OCI-LY1 (cell line): ENCODE results near the gene KPNA5.

ENCODE experiments used
- H2AFZ ChIP-seq: fragments of 200-600 bp; sonication (generic), shearing (Covaris generic); 2 replicates; pipeline ENCODE4 v1.6.0; 2014; ENCODE audit warnings: antibody characterized with exemption, mild to moderate bottlenecking, low read length
- H3F3A ChIP-seq: fragments of 200-600 bp; sonication (generic), shearing (Covaris generic); 2 replicates; pipeline ENCODE4 v1.6.0; 2014; ENCODE audit warnings: mild to moderate bottlenecking, antibody characterized with exemption, low read length, moderate library complexity; ENCODE audit not compliant: insufficient read depth
- H3K27ac ChIP-seq: fragments of 200-600 bp; sonication (generic); 2 replicates; pipeline ENCODE4 v1.5.1; 2014; ENCODE audit warnings: low read length, mixed run types, mild to moderate bottlenecking, low read depth; ENCODE audit not compliant: poor library complexity, severe bottlenecking
- H3K27me3 ChIP-seq: fragments of 200-600 bp; sonication (generic); 2 replicates; pipeline ENCODE4 v1.6.0; 2014; ENCODE audit warnings: antibody characterized with exemption, mild to moderate bottlenecking, low read length, moderate library complexity; ENCODE audit not compliant: insufficient read depth
- H3K36me3 ChIP-seq: fragments of 200-600 bp; sonication (generic); 2 replicates; pipeline ENCODE4 v1.6.1; 2014; ENCODE audit warnings: mild to moderate bottlenecking, antibody characterized with exemption, low read length, moderate library complexity, mixed read lengths; ENCODE audit not compliant: insufficient read depth
- H3K4me1 ChIP-seq: fragments of 200-600 bp; sonication (generic); 2 replicates; pipeline ENCODE4 v1.5.1; 2014; ENCODE audit warnings: mild to moderate bottlenecking, low read length, moderate library complexity; ENCODE audit not compliant: insufficient read depth, severe bottlenecking
- H3K4me2 ChIP-seq: fragments of 200-600 bp; sonication (generic), shearing (Covaris generic); 2 replicates; pipeline ENCODE4 v1.6.1; 2014; ENCODE audit warnings: low read length
- H3K4me3 ChIP-seq: fragments of 200-600 bp; sonication (generic); 2 replicates; pipeline ENCODE4 v1.5.1; 2014; ENCODE audit warnings: low read length, low read depth, mild to moderate bottlenecking, mixed read lengths; ENCODE audit not compliant: poor library complexity, severe bottlenecking
- H3K79me2 ChIP-seq: fragments of 200-600 bp; shearing (Covaris generic); 2 replicates; pipeline ENCODE4 v1.6.1; 2016; ENCODE audit warnings: mixed run types, low read length, mixed read lengths; ENCODE audit not compliant: insufficient read depth
- H3K9ac ChIP-seq: fragments of 200-600 bp; sonication (generic), shearing (Covaris generic); 2 replicates; pipeline ENCODE4 v1.6.1; 2014; ENCODE audit warnings: mild to moderate bottlenecking, low read length, mixed read lengths
- H3K9me2 ChIP-seq: fragments of 200-600 bp; sonication (generic), shearing (Covaris generic); 2 replicates; pipeline ENCODE4 v1.6.1; 2014; ENCODE audit warnings: low read depth, mild to moderate bottlenecking, low read length, mixed read lengths
- H3K9me3 ChIP-seq: fragments of 200-600 bp; shearing (Covaris generic); 2 replicates; pipeline ENCODE4 v1.6.1; 2014; ENCODE audit warnings: low read length, mixed read lengths
- H4K20me1 ChIP-seq: fragments of 200-600 bp; sonication (generic), shearing (Covaris generic); 2 replicates; pipeline ENCODE4 v1.6.0; 2016; ENCODE audit warnings: mild to moderate bottlenecking, low read length; ENCODE audit not compliant: insufficient read depth
- EZH2 ChIP-seq: fragments of 200-600 bp; sonication (generic), shearing (Covaris generic); IDR thresholded peaks from 2 replicates; pipeline ENCODE4 v1.8.0; 2017; ENCODE audit warnings: borderline replicate concordance, mixed run types, mild to moderate bottlenecking, antibody characterized with exemption, low read length, moderate library complexity, mixed read lengths
- TF ChIP-seq, protein P1 (sequence below): fragments of 200-600 bp; sonication (generic), shearing (Covaris generic); IDR thresholded peaks from 2 replicates; pipeline ENCODE4 v1.5.1; 2017; ENCODE audit warnings: mild to moderate bottlenecking, antibody characterized with exemption, low read length, moderate library complexity, mixed read lengths

The KPNA5 gene

GRCh38 chr6:116764961-116765841 lies 84.2 kb downstream of the KPNA5 start, which contains the start of gene FAM162B:
Gene FAM162B, minus strand, starts transcription at chr6:116765719. Its CDS starts 143 bp downstream, at chr6:116765576.
- Histone ChIP-seq H3K27ac (no peak within 1 kb of the TSS), H3K79me2 (no peaks in the 10 kb centered on the region), H3K27me3 (no peaks in the 10 kb centered on the region), H4K20me1 (no peaks in the 10 kb centered on the region), H3K9me3 (no peaks in the 10 kb centered on the region), H3F3A (no peaks in the 10 kb centered on the region), H3K9me2 (no peaks in the 10 kb centered on the region), H3K9ac (no peak within 1 kb of the TSS), H2AFZ (no peak within 1 kb of the TSS), H3K4me3 (no peak within 1 kb of the TSS), H3K4me2 (no peak within 1 kb of the TSS), H3K36me3 (no peaks in the 10 kb centered on the region), H3K4me1 (no peaks in the 10 kb centered on the region)
- TF ChIP-seq, protein P1, sequence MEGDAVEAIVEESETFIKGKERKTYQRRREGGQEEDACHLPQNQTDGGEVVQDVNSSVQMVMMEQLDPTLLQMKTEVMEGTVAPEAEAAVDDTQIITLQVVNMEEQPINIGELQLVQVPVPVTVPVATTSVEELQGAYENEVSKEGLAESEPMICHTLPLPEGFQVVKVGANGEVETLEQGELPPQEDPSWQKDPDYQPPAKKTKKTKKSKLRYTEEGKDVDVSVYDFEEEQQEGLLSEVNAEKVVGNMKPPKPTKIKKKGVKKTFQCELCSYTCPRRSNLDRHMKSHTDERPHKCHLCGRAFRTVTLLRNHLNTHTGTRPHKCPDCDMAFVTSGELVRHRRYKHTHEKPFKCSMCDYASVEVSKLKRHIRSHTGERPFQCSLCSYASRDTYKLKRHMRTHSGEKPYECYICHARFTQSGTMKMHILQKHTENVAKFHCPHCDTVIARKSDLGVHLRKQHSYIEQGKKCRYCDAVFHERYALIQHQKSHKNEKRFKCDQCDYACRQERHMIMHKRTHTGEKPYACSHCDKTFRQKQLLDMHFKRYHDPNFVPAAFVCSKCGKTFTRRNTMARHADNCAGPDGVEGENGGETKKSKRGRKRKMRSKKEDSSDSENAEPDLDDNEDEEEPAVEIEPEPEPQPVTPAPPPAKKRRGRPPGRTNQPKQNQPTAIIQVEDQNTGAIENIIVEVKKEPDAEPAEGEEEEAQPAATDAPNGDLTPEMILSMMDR = no peak
- no peak for TF ChIP-seq EZH2

DNA sequence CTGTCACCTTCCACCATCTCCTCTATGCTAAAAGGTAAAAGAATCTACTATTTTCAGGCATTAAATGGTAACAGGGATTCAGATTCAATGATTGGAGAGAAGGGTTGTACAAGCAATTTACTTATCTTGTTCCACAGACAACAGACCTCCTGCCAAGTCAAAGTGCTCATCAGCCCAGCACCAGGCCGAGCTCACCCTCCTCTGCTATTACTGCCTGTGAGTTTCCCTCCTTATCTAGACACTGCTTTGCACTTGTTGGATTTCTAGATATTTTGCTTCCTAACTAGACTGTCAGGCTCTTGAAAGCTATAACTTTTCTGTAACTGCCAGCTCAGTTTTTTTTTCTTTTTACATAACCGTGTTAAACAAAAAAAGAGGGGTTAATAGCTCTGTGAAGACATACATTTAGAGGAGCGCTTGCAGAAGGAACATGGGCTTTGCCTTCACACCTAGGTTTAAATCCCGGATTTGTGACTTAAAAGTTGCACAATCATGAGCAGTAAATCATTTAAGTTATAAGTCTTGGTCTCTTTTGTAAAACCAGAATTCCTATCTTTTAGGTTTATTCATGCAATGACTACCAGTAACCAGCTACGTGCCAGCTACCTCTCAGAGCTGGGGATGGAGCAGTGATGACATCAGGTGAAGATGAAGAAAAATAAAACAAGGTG lies 85.6 kb downstream of the KPNA5 start:
- no peaks in the 10 kb centered on the region for H3K9me2 ChIP-seq
- no peak overlapping the region for H2AFZ ChIP-seq
- no peak for TF ChIP-seq EZH2
- TF ChIP-seq, protein P1 = no peak
- no peaks in the 10 kb centered on the region for H3K27me3 ChIP-seq
- H4K20me1 ChIP-seq = no peaks in the 10 kb centered on the region
- H3F3A ChIP-seq = no peaks in the 10 kb centered on the region
- H3K9ac ChIP-seq = no peak overlapping the region
- no peaks in the 10 kb centered on the region for H3K36me3 ChIP-seq
- no peaks in the 10 kb centered on the region for H3K9me3 ChIP-seq
- no peak overlapping the region for H3K4me2 ChIP-seq
- H3K79me2 ChIP-seq = no peaks in the 10 kb centered on the region
- no peaks in the 10 kb centered on the region for H3K4me1 ChIP-seq
- H3K4me3 ChIP-seq = no peak overlapping the region
- H3K27ac ChIP-seq = no peak overlapping the region

DNA sequence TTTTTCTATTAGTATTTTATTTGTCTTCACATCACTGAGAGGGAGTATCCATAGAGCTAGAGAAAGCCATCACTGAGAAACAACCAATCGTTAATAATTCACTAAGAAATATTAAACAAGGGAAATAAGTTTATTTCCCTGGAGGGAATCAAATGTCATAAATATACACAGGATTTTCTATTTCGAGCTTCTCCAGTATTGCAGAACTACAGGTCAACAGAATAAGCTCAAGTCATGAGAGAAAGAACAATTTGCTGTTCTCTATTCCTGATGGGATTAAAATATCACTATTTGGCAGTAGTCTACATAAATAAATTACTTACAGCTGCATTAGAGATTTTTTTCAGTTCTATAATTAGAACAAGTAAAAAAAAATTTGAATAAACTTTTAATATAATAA lies 86.7 kb downstream of the KPNA5 start:
- Histone ChIP-seq H3K4me1 (no peaks in the 10 kb centered on the region), H2AFZ (no peak overlapping the region), H3K27ac (no peak overlapping the region), H3K4me3 (no peak overlapping the region), H3K79me2 (no peaks in the 10 kb centered on the region), H3K9me2 (no peaks in the 10 kb centered on the region), H3K27me3 (no peaks in the 10 kb centered on the region), H3K36me3 (no peaks in the 10 kb centered on the region), H3F3A (no peaks in the 10 kb centered on the region), H4K20me1 (no peaks in the 10 kb centered on the region), H3K9me3 (no peaks in the 10 kb centered on the region), H3K4me2 (no peak overlapping the region), H3K9ac (no peak overlapping the region)
- no peak for TF ChIP-seq EZH2
- TF ChIP-seq, protein P1 = no peak
